Activated CD8-positive, alpha-beta memory T cell treated with anti-CD3 and anti-CD28 coated beads for 36 hours (primary cell): ENCODE data around the gene ADAMTS1. TPM values are rescaled to one million over a fixed set of nuclear protein-coding genes. Genes with fewer than 3 reads are reported as not detected.

ENCODE experiments used
- CTCF ChIA-PET: fragments of 350-600 bp; sonication (Branson Sonifier 250); formaldehyde crosslinking; loops from one replicate; lab custom pipeline; 2021; ENCODE audit warnings: antibody characterized with exemption; lab: Charles Lee
- POLR2A ChIA-PET: fragments of 350-600 bp; sonication (Branson Sonifier 250); formaldehyde crosslinking; loops from one replicate; lab custom pipeline; 2021; ENCODE audit warnings: antibody characterized with exemption; lab: Charles Lee
- total RNA-seq, 2 experiments: library from RNA; stranded (reverse); gene quantifications; one replicate each; pipeline ENCODE4 v1.2.3, GENCODE V29; 2021

Gene ADAMTS1
- total RNA-seq, 2 experiments from 2014 or later, result 0.08 TPM; not detected in 1

- ChIA-PET CTCF (no interaction called here), POLR2A (interaction anchor here (0.6 kb wide), 1 partner anchor 449 kb away, joined by 11 read pairs; no protein-coding TSS in a partner anchor)
These were observed 25.4 kb downstream of the ADAMTS1 start for GRCh38 chr21:26819740-26820324.

- ChIA-PET CTCF (no interaction called here), POLR2A (no interaction called here)
These were observed 26.3 kb downstream of the ADAMTS1 start for GRCh38 chr21:26818906-26819305.

GRCh38 chr21:26815197-26815596 is 30.0 kb downstream of the ADAMTS1 start:
- CTCF ChIA-PET, result no interaction called here
- POLR2A ChIA-PET, result no interaction called here

- POLR2A ChIA-PET, result no interaction called here
- CTCF ChIA-PET, result no interaction called here
These were observed 30.8 kb downstream of the ADAMTS1 start for GRCh38 chr21:26814386-26814785.

GRCh38 chr21:26813426-26813998 is 31.7 kb downstream of the ADAMTS1 start:
- CTCF ChIA-PET, result no interaction called here
- POLR2A ChIA-PET, result no interaction called here

- CTCF ChIA-PET, result no interaction called here
- POLR2A ChIA-PET, result no interaction called here
These were observed 33.0 kb downstream of the ADAMTS1 start for GRCh38 chr21:26812173-26812572.

- CTCF ChIA-PET, result no interaction called here
- POLR2A ChIA-PET, result no interaction called here
These were observed 33.7 kb downstream of the ADAMTS1 start for GRCh38 chr21:26811482-26811881.

GRCh38 chr21:26810676-26811415 is 34.4 kb downstream of the ADAMTS1 start:
- ChIA-PET CTCF (no interaction called here), POLR2A (no interaction called here)

- ChIA-PET CTCF (no interaction called here), POLR2A (no interaction called here)
These were observed 34.9 kb downstream of the ADAMTS1 start for GRCh38 chr21:26810266-26810665.

- ChIA-PET CTCF (interaction anchor here (0.7 kb wide), 1 partner anchor 46 kb away, joined by 3 read pairs; no protein-coding TSS in a partner anchor), POLR2A (no interaction called here)
These were observed 35.5 kb downstream of the ADAMTS1 start for GRCh38 chr21:26809745-26810144.

GRCh38 chr21:26806801-26807295 is 38.4 kb downstream of the ADAMTS1 start:
- ChIA-PET CTCF (no interaction called here), POLR2A (no interaction called here)

- ChIA-PET POLR2A (no interaction called here), CTCF (no interaction called here)
These were observed 40.2 kb downstream of the ADAMTS1 start for GRCh38 chr21:26804895-26805609.

GRCh38 chr21:26801498-26801897 is 43.7 kb downstream of the ADAMTS1 start:
- ChIA-PET CTCF (no interaction called here), POLR2A (no interaction called here)

- POLR2A ChIA-PET, result no interaction called here
- CTCF ChIA-PET, result no interaction called here
These were observed 44.2 kb downstream of the ADAMTS1 start for GRCh38 chr21:26800970-26801431.

- POLR2A ChIA-PET, result no interaction called here
- CTCF ChIA-PET, result no interaction called here
These were observed 44.8 kb downstream of the ADAMTS1 start for GRCh38 chr21:26800455-26800854.

GRCh38 chr21:26800001-26800400 is 45.2 kb downstream of the ADAMTS1 start:
- ChIA-PET POLR2A (no interaction called here), CTCF (no interaction called here)

GRCh38 chr21:26798856-26799751 is 46.1 kb downstream of the ADAMTS1 start:
- ChIA-PET POLR2A (no interaction called here), CTCF (no interaction called here)

GRCh38 chr21:26797878-26798456 is 47.2 kb downstream of the ADAMTS1 start:
- ChIA-PET POLR2A (no interaction called here), CTCF (no interaction called here)
